A549 (cell line): Measurements from ENCODE around the gene PRKAR1B. TPM values are rescaled to one million over a fixed set of nuclear protein-coding genes. Genes with fewer than 3 reads are reported as not detected.
"Not testable (repeated sequence)": the region's sequence is repeated elsewhere in the genome, so short reads cannot be mapped to it uniquely, and the experiment has no call there.

Experiments used
- ATAC-seq, 2 experiments: fragments of 200-7000 bp in 1 of 2; fragments of >200 bp in 1 of 2; cut with Nextera tagmentation in 1 of 2; cut with Tn5 transposase in 1 of 2; 3 replicates each; pipeline versions ENCODE4 v1.8.0 to v1.9.1; 2018 to 2020; ENCODE audit warnings: mild to moderate bottlenecking in 1 of 2, moderate library complexity in 1 of 2
- CTCF ChIA-PET: fragments of 300-600 bp; sonication (Branson Sonifier 250); formaldehyde crosslinking; extraction: SDS; loops from one replicate; lab custom pipeline; 2021; ENCODE audit warnings: antibody characterized with exemption, inconsistent platforms; lab: Yijun Ruan, JAX
- POLR2A ChIA-PET: fragments of 350-600 bp; formaldehyde crosslinking; extraction: SDS; loops from one replicate; lab custom pipeline; 2021; ENCODE audit warnings: antibody characterized with exemption, inconsistent platforms; lab: Yijun Ruan, JAX
- DNase-seq, 2 experiments: peaks; one replicate each; pipeline versions ENCODE4 v3.0.0 to v3.0.0-alpha.2; 2011 to 2016; ENCODE audit warnings: low read depth in 1 of 2, low spot score in 1 of 2
- FAIRE-seq: peaks from 2 replicates; lab custom pipeline; 2011; peaks lifted over from hg19 to GRCh38; lab: Jason Lieb, UNC
- H3K27ac ChIP-seq, 2 experiments: fragments of >200 bp; sonication (Bioruptor Twin); formaldehyde crosslinking; 3 replicates each; pipeline ENCODE4 v1.5.1; 2016 to 2017
- H3K4me1 ChIP-seq: fragments of >200 bp; sonication (Bioruptor Twin); formaldehyde crosslinking; 3 replicates; pipeline ENCODE4 v1.6.1; 2016
- H3K4me2 ChIP-seq: fragments of >200 bp; sonication (Bioruptor Twin); formaldehyde crosslinking; 3 replicates; pipeline ENCODE4 v1.6.1; 2016
- H3K4me3 ChIP-seq: fragments of >200 bp; sonication (Bioruptor Twin); formaldehyde crosslinking; 3 replicates; pipeline ENCODE4 v1.5.1; 2016
- H3K9me3 ChIP-seq: fragments of >200 bp; sonication (Bioruptor Twin); formaldehyde crosslinking; 3 replicates; pipeline ENCODE4 v1.6.1; 2016
- BHLHE40 ChIP-seq: IDR thresholded peaks from 2 replicates; pipeline ENCODE4 v1.6.1; 2012; ENCODE audit warnings: low read depth, low read length, inconsistent platforms
- CEBPB ChIP-seq, 2 experiments: fragments of >200 bp in 1 of 2; sonication (Bioruptor Twin) in 1 of 2; formaldehyde crosslinking in 1 of 2; IDR thresholded peaks; 2 replicates each; pipeline ENCODE4 v1.6.1; 2012 to 2016
- ESRRA ChIP-seq: fragments of 150-350 bp; IDR thresholded peaks from 2 replicates; pipeline ENCODE4 v1.6.1; 2014; ENCODE audit warnings: mild to moderate bottlenecking, low read length, borderline replicate concordance
- FOSB ChIP-seq: fragments of 250-450 bp; sonication (Bioruptor Pico); IDR thresholded peaks from 2 replicates; pipeline ENCODE4 v1.5.0; 2020; ENCODE audit warnings: mild to moderate bottlenecking, moderate library complexity
- FOSL2 ChIP-seq, 2 experiments: fragments of 450-650 bp in 1 of 2; fragments of >200 bp in 1 of 2; sonication (Bioruptor Twin) in 1 of 2; formaldehyde crosslinking; IDR thresholded peaks; 2 replicates each; pipeline versions ENCODE4 v1.5.0 to v1.6.1; 2016 to 2020; ENCODE audit warnings: mild to moderate bottlenecking in 1 of 2, moderate library complexity in 1 of 2
- GATA3 ChIP-seq: IDR thresholded peaks from 2 replicates; pipeline ENCODE4 v1.6.1; 2012; ENCODE audit warnings: borderline replicate concordance
- HES2 ChIP-seq: fragments of >200 bp; sonication (Bioruptor Twin); formaldehyde crosslinking; IDR thresholded peaks from 2 replicates; pipeline ENCODE4 v1.6.1; 2016
- HOXA7 ChIP-seq: fragments of 250-450 bp; sonication (Bioruptor Pico); IDR thresholded peaks from 2 replicates; pipeline ENCODE4 v1.5.0; 2020; ENCODE audit warnings: mild to moderate bottlenecking, moderate library complexity
- JUN ChIP-seq, 2 experiments: fragments of >200 bp; sonication (Bioruptor Twin); formaldehyde crosslinking; IDR thresholded peaks; 2 replicates in 1 of 2; 3 replicates in 1 of 2; pipeline ENCODE4 v1.6.1; 2016 to 2017
- KDM1A ChIP-seq: fragments of 200-600 bp; sonication (generic); IDR thresholded peaks from 2 replicates; pipeline ENCODE4 v1.6.1; 2016; ENCODE audit warnings: low read depth, mild to moderate bottlenecking
- MAZ ChIP-seq: fragments of 150-350 bp; IDR thresholded peaks from 2 replicates; pipeline ENCODE4 v1.6.1; 2014; ENCODE audit warnings: antibody characterized with exemption, low read depth, low read length, borderline replicate concordance
- MYC ChIP-seq: IDR thresholded peaks from 2 replicates; pipeline ENCODE4 v1.6.1; 2012; ENCODE audit warnings: mild to moderate bottlenecking, inconsistent platforms, low read length, improper control_type of control experiment, borderline replicate concordance
- NR3C1 ChIP-seq: fragments of >200 bp; sonication (Bioruptor Twin); formaldehyde crosslinking; IDR thresholded peaks from 3 replicates; pipeline ENCODE4 v1.6.1; 2017
- PBX3 ChIP-seq: IDR thresholded peaks from 2 replicates; pipeline ENCODE4 v1.6.1; 2012
- POLR2A ChIP-seq: IDR thresholded peaks from 2 replicates; pipeline ENCODE4 v1.6.1; 2012; ENCODE audit warnings: mild to moderate bottlenecking, low read length
- POLR2AphosphoS2 ChIP-seq: conservative IDR thresholded peaks from 2 replicates; pipeline ENCODE4 v1.6.1; 2012; ENCODE audit warnings: low read length, improper control_type of control experiment, inconsistent platforms
- RARB ChIP-seq: fragments of 250-450 bp; sonication (Bioruptor Pico); IDR thresholded peaks from 2 replicates; pipeline ENCODE4 v1.8.0; 2021; ENCODE audit warnings: mild to moderate bottlenecking, moderate library complexity
- RCOR1 ChIP-seq: fragments of 150-350 bp; IDR thresholded peaks from 2 replicates; pipeline ENCODE4 v1.6.1; 2014; ENCODE audit warnings: antibody characterized with exemption, low read length, low read depth
- REST ChIP-seq: fragments of 200-600 bp; sonication (generic); IDR thresholded peaks from 2 replicates; pipeline ENCODE4 v1.6.1; 2016; ENCODE audit warnings: antibody characterized with exemption, mild to moderate bottlenecking, moderate library complexity
- RFX5 ChIP-seq: fragments of 450-650 bp; IDR thresholded peaks from 2 replicates; pipeline ENCODE4 v1.7.1; 2014; ENCODE audit warnings: antibody characterized with exemption, mild to moderate bottlenecking, moderate library complexity
- SREBF2 ChIP-seq: fragments of 450-650 bp; IDR thresholded peaks from 2 replicates; pipeline ENCODE4 v1.6.1; 2014; ENCODE audit warnings: mild to moderate bottlenecking, moderate library complexity
- USF2 ChIP-seq: fragments of 450-650 bp; IDR thresholded peaks from 2 replicates; pipeline ENCODE4 v1.6.1; 2014; ENCODE audit warnings: antibody characterized with exemption
- ZFP36 ChIP-seq: fragments of 450-650 bp; IDR thresholded peaks from 2 replicates; pipeline ENCODE4 v1.6.1; 2014; ENCODE audit warnings: borderline replicate concordance; ENCODE audit not compliant: partially characterized antibody
- ZSCAN20 ChIP-seq: fragments of 250-450 bp; sonication (Bioruptor Pico); IDR thresholded peaks from 2 replicates; pipeline ENCODE4 v1.8.0; 2022; ENCODE audit warnings: mild to moderate bottlenecking, moderate library complexity
- WGBS: methylation state at CpG from one replicate; pipeline ENCODE4 v1.1.6; 2017; ENCODE audit errors: missing lambda C conversion rate; 5-methylcytosine and 5-hydroxymethylcytosine counted together
- polyA plus RNA-seq, 4 experiments: library from polyadenylated mRNA; depleted of rRNA in 3 of 4; stranded (reverse); fragments of >200 nt; fragmentation: RNase III in 1 of 4; extraction: RNeasy Plus Mini Kit Qiagen cat#74134 plus additional on column Dnase treatment in 1 of 4; gene quantifications; 2 replicates in 3 of 4; 3 replicates in 1 of 4; pipeline ENCODE4 v1.2.3, GENCODE V29; 2011 to 2017

Gene PRKAR1B
- polyA plus RNA-seq, 2 of the 4 experiments (the other 2 are of a cell fraction) = 10.1 to 33.7 TPM

DNA sequence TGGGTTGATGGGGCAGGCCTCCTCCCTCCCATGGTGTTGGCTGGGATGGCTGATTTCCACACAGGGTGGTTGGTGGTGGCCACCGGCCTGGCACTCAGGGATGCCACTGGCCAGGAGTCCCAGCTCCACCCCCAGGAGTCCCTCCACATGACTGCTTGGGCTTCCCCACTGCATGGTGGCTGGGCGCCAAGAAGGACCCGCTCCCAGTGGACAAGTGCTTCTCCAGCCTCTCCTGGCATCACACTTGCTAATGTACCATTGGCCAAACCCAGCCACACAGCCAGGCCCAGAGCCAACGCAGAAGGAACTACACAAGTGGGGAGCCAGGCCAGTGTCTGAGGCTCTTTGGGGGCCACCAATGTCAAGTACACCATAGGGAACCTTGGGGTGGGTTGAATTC lies 74.2 kb downstream of the PRKAR1B start:
- ChIA-PET POLR2A (no interaction called here), CTCF (no interaction called here)
- FAIRE-seq (no peak), ATAC-seq (no peak), DNase-seq (no peak)
- 92% methylated on average over 4 of the region's 4 CpGs for WGBS
- TF ChIP-seq POLR2A (no peak), ZFP36 (no peak), JUN (IDR thresholded peaks at IDR 0.05) (no peak), RFX5 (no peak), BHLHE40 (no peak), ESRRA (no peak), SREBF2 (no peak), GATA3 (no peak), FOSB (no peak), PBX3 (no peak), NR3C1 (no peak), USF2 (no peak), ZSCAN20 (CRISPR knock-in tag) (no peak)
- Histone ChIP-seq H3K4me2 (no peak overlapping the region), H3K27ac (no peak overlapping the region), H3K4me3 (no peak overlapping the region), H3K9me3 (peaks cover 12% of the 10 kb centered on the region), H3K4me1 (no peaks in the 10 kb centered on the region)

DNA sequence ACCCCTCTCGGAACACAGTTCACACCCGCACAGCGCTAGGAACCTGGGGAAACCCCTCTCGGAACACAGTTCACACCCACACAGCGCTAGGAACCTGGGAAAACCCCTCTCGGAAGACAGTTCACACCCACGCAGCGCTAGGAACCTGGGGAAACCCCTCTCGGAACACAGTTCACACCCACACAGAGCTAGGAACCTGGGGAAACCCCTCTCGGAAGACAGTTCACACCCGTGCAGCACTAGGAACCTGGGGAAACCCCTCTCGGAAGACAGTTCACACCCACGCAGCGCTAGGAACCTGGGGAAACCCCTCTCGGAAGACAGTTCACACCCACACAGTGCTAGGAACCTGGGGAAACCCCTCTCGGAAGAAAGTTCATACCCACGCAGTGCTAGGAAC lies 74.9 kb downstream of the PRKAR1B start:
- H3K9me3 ChIP-seq = peaks cover 12% of the 10 kb centered on the region
- POLR2A ChIA-PET, FAIRE-seq, H3K4me3 ChIP-seq, DNase-seq, H3K27ac ChIP-seq, ATAC-seq, H3K4me2 ChIP-seq, H3K4me1 ChIP-seq: not testable (repeated sequence)
- WGBS = 85% methylated on average over 17 of the region's 17 CpGs
- CTCF ChIA-PET = interaction anchor here (0.6 kb wide), 1 partner anchor 14 kb away, joined by 3 read pairs; no protein-coding TSS in a partner anchor

DNA sequence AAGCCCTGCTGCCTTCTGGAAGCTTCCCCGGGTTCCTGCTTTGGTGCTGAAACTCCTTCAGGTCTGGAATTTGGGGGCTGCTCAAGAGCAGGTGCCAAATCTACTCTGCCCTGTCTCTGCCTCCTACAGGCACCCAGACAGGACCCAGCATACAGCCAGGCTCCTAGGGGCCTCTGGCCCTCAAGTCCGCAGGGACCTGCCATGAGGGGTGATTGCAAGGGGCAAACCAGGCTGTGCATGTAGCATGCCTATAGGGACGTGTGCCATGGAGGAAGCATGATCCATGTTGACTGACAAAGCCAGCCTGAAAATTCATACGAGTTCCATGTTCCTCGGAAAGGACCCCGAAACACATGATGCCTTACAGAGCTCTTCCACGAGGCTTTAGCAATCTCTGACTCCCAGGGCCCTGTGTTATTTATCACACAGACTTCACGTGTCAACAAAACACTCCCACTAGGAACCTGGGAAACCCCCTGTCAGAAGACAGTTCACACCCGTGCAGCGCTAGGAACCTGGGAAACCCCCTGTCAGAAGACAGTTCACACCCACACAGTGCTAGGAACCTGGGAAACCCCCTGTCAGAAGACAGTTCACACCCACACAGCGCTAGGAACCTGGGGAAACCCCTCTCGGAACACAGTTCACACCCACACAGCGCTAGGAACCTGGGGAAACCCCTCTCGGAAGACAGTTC lies 75.9 kb downstream of the PRKAR1B start:
- Histone ChIP-seq H3K27ac (no peak overlapping the region), H3K9me3 (peaks cover 12% of the 10 kb centered on the region), H3K4me3 (no peak overlapping the region), H3K4me2 (no peak overlapping the region), H3K4me1 (no peaks in the 10 kb centered on the region)
- WGBS = 83% methylated on average over 12 of the region's 14 CpGs
- ChIA-PET POLR2A (no interaction called here), CTCF (interaction anchor here (0.5 to 2.5 kb wide), 4 partner anchors 11 to 318 kb away, joined by 3 to 8 read pairs (median 4); no protein-coding TSS in a partner anchor)
- TF ChIP-seq HES2 (no peak), RARB (CRISPR knock-in tag) (no peak), MYC (no peak), MAZ (no peak)
- DNase-seq (no peak), ATAC-seq (no peak), FAIRE-seq (no peak)

DNA sequence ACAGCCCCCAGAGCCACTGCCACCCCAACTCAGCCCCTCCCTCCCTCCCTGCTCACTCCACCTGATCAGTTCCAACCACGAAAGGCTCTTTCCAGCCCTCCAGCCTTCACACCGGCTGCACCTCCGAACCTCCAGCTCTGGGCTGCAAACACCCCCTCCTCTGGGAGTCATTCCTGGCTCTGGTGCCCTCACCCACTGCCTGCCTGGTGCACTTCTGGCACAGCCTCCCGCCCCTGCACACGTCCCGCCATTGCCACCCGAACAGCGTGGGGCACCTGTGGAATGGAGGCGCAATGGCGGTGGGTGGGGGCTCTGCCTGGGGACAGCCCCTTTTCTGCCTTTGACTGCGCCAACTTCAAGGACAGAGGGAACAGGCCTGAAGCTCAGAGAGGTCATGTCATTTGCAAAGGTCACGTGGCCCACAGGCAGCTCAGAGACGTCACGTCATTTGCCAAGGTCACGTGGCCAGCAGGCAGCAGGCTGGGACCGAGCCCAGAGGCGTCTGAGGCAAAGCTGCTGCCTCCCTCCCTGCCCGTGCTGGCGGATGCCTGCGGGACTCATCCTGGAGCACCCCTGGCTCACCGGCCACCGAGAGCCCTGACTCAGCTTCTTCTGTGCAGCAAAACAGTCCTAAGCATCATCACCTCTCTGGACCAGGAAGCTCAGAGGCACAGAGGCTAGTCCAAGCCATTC lies 76.6 kb downstream of the PRKAR1B start:
- POLR2A ChIA-PET = no interaction called here
- no peak; a peak in 1 of 6 replicates for ATAC-seq
- FAIRE-seq = no peak
- Histone ChIP-seq H3K9me3 (peaks cover 12% of the 10 kb centered on the region), H3K4me3 (no peak overlapping the region), H3K4me2 (no peak overlapping the region), H3K27ac (no peak overlapping the region), H3K4me1 (no peaks in the 10 kb centered on the region)
- CTCF ChIA-PET = interaction anchor here (0.5 to 2.5 kb wide), 4 partner anchors 10 to 318 kb away, joined by 3 to 8 read pairs (median 4); no protein-coding TSS in a partner anchor
- DNase-seq = no peak
- 90% methylated on average over 14 of the region's 22 CpGs for WGBS
- TF ChIP-seq BHLHE40 (no peak), SREBF2 (no peak), ZFP36 (no peak), CEBPB (IDR thresholded peaks at IDR 0.05) (no peak), MAZ (no peak), POLR2AphosphoS2 (no peak), ZSCAN20 (CRISPR knock-in tag) (no peak), REST (no peak), HOXA7 (no peak), FOSL2 (IDR thresholded peaks at IDR 0.05) (no peak), FOSL2 (CRISPR knock-in tag; IDR thresholded peaks at IDR 0.05) (no peak), KDM1A (no peak), RCOR1 (no peak), POLR2A (no peak)
